GM19025 (cell line): ENCODE measurements around the gene FOXL1.

Experiments
- ATAC-seq: cut with Tn5 transposase; IDR thresholded peaks from one replicate; pipeline ENCODE4 v1.9.1; 2021; ENCODE audit warnings: mild to moderate bottlenecking, low read depth, moderate library complexity; ENCODE audit not compliant: unreplicated experiment

FOXL1 gene

DNA sequence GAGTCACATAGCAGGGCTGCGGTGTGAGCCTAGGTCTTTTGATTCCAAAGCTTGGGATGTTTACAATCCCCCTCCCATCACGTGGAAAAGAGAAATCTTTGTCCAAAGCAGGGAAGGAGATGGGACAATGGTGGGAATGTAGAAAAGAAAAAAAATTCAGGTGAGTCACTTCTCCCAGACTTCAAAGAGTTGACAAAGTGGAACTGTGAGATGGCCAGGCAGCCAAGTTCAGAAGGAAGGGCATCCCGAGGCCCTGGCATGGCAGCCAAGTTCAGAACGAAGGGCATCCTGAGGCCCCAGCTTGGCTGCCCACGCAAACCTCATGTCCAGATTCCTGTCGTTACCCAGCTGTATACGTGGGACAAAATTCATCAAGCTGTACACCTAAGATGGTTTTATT, 47.5 kb downstream of the FOXL1 start:
- ATAC-seq, result no peak

- no peak for ATAC-seq
Observed at GRCh38 chr16:86626284-86626683, 47.9 kb downstream of the FOXL1 start.

GRCh38 chr16:86626966-86627365, 48.6 kb downstream of the FOXL1 start:
- no peak for ATAC-seq

DNA sequence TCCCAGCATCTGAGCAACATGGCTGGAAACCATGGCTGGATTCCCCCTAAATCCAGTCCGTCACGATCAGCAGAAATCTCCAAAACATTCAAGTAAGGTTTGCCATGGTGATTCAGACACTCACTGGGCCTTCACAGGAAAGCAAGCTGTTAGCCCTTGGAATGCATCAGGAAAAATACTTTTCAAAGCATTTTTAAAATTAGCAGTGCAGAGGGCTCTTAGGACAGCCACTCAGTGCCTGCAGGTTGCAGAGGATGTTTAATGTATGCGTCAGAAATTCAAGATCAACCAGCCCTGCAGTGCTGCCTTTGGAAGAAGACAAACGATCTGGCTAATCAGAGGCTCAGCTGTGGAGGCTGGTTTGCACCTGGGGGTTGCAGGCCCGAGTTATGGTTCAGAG, 50.3 kb downstream of the FOXL1 start:
- no peak for ATAC-seq

DNA sequence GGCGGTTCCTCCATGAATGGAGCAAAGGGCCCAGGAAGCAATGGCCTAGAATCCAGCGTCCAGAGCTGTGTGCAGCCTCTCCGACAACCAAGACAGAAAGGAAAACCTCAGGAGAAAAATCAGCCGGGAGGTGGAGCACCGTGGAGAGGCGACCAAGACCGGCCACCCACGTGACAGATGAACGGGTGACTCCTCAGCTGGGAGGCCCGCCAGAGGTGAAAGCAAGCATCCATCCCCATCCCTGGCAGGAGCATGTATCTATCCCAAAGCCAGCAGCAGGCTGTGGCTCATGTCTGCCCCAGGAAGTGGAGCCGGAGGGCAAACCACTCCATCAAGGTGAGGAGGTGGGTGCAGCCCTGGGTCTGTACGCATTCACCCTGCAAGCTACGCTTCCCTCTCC, 52.1 kb downstream of the FOXL1 start:
- no peak for ATAC-seq

DNA sequence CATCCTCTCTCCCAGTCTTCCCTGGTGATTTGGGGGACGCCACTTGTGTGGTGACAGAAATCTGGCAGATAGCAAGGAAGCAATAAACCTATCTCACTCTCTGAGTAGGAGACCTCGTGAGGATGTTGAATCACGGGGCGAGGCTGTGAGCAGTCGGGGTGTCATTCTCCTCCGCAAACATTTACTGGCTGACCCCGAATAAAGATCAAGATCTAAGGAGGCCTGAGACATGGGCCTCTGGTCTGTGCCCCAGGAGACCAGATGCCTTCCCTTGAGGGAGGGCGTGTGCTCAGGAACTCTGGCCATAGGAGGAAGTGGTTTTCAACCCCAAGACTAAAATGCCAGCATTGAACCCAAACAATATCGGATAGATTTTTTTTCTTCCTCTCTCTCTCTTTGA, 53.1 kb downstream of the FOXL1 start:
- ATAC-seq, result no peak
